ENCODE data around the gene COG4.
"Not testable (repeated sequence)": the region's sequence is repeated elsewhere in the genome, so short reads cannot be mapped to it uniquely, and the experiment has no call there.

Gene COG4

GRCh38 chr16:70457446-70458166, 65.7 kb downstream of the COG4 start:
- no peak for DNase-seq (ENCODE audit: low read depth, low spot score)

GRCh38 chr16:70455910-70456309, 67.4 kb downstream of the COG4 start:
- no peak for DNase-seq (ENCODE audit: low read depth, low spot score)

- peak; percentile 33 for DNase-seq (ENCODE audit: low read depth, low spot score)
These were observed 68.9 kb downstream of the COG4 start, which contains the start of gene FCSK for GRCh38 chr16:70454222-70455034. FCSK (plus strand) TSS chr16:70454595; CDS start chr16:70463191, 8,596 bp downstream.

GRCh38 chr16:70453892-70454221, 69.5 kb downstream of the COG4 start:
- no peak for DNase-seq (ENCODE audit: low read depth, low spot score)

GRCh38 chr16:70453117-70453891, 70.0 kb downstream of the COG4 start:
- DNase-seq (ENCODE audit: low read depth, low spot score) = no peak

GRCh38 chr16:70451004-70451340, 72.4 kb downstream of the COG4 start:
- not testable (repeated sequence) for DNase-seq (ENCODE audit: low read depth, low spot score)

GRCh38 chr16:70450142-70451003, 73.0 kb downstream of the COG4 start:
- not testable (repeated sequence) for DNase-seq (ENCODE audit: low read depth, low spot score)

- no peak for DNase-seq (ENCODE audit: low read depth, low spot score)
These were observed 75.3 kb downstream of the COG4 start for GRCh38 chr16:70448075-70448474.

GRCh38 chr16:70444249-70445063, 78.9 kb downstream of the COG4 start:
- no peak for DNase-seq (ENCODE audit: low read depth, low spot score)

GRCh38 chr16:70442344-70442743, 81.0 kb downstream of the COG4 start:
- DNase-seq (ENCODE audit: low read depth, low spot score) = no peak

GRCh38 chr16:70441406-70441990, 81.9 kb downstream of the COG4 start:
- DNase-seq (ENCODE audit: low read depth, low spot score) = no peak

- no peak for DNase-seq (ENCODE audit: low read depth, low spot score)
These were observed 83.2 kb downstream of the COG4 start for GRCh38 chr16:70440009-70440692.

GRCh38 chr16:70438969-70439862, 84.1 kb downstream of the COG4 start, which contains the start of gene ST3GAL2:
ST3GAL2 (minus strand) TSS chr16:70439100; CDS start chr16:70398530, 40,570 bp downstream.
- peak; percentile 94 for DNase-seq (ENCODE audit: low read depth, low spot score)

GRCh38 chr16:70438585-70438968, 84.8 kb downstream of the COG4 start:
- no peak for DNase-seq (ENCODE audit: low read depth, low spot score)

GRCh38 chr16:70437582-70438557, 85.5 kb downstream of the COG4 start:
- DNase-seq (ENCODE audit: low read depth, low spot score) = no peak

GRCh38 chr16:70437017-70437581, 86.3 kb downstream of the COG4 start:
- no peak for DNase-seq (ENCODE audit: low read depth, low spot score)
